ENCODE measurements around the gene CDH11.

Gene CDH11

DNA sequence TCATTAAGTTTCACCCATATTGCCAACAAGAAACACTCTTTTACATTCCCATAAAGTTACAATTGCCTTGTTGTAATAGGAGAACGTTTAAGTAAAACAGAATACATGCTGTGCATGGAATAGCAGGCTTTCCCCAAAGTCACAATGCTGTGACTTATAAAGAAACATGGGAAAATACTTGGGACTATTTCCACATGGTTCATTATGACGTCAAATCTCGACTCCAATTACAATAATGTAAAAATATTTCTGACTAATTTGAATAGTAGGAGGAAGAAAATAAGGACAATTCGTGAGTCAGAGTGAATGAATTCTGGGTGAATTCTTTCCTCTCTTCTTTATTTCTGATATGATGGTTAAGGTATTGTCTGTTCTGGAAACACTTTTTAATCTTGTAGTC lies 52.8 kb downstream of the CDH11 start:
- no peak for DNase-seq

GRCh38 chr16:65068151-65068740 lies 53.6 kb downstream of the CDH11 start:
- no peak for DNase-seq

GRCh38 chr16:65066651-65067050 lies 55.2 kb downstream of the CDH11 start:
- no peak for DNase-seq

DNA sequence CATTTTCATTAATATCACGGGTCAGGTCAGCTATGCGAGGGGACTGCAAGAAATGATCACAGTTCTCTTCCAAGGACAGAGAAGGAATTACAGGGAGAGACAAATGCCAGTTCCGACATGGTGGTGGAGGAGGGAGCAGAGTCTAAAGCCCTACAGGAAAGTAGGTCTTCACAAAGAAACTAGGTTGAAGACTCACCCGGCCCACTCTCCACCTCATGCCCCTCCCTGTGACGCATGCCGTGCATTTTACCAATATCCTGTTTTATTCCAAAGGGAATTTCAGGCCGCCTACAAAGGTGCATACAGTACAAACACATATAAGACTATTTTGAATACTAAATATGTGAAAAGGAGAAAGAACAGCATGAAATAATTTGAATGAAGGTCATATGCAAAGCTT lies 56.8 kb downstream of the CDH11 start:
- no peak for DNase-seq

- no peak for DNase-seq
These were observed 57.7 kb downstream of the CDH11 start for GRCh38 chr16:65064131-65064530.

DNA sequence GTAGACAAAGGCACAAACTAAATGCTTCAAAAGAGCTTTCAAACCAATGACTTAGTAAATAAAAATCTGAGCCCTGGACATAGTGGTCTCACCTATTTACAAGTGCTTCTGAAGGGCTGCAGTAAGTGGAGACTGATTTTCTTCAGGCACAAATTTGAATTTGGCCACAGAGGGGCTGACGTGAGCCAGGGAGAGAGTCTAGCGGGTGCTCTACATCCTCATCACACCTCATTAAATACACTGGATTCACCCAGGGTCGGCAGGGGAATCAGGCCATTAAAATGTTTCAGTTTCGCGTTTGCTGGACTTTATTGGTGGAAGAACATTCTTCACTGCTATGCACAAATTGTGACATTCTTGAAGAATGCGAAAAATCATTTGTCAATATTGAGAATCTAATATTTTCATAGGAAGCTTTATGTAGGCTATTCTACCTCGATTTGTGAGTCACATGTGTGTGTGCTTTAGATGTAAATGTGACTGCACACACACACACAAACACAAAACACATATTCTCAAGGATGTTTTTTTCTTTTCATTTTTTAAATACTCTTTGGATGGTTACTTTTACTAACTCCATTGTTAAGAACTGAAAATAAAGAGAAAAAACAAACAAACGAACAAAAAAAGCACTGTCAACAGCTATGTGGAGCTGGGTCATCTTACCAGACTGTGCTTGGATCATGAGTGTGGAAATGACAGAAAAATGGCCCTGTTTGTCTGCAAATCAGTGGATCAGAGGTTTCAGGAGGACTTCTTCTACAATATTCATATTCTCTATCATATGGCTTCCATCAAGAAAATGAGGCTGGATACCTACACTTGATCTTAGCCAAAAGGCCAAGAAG lies 58.9 kb downstream of the CDH11 start:
- DNase-seq = no peak

GRCh38 chr16:65061935-65062518 lies 59.8 kb downstream of the CDH11 start:
- DNase-seq = no peak

- no peak for DNase-seq
These were observed 60.6 kb downstream of the CDH11 start for GRCh38 chr16:65061263-65061662.

- DNase-seq = no peak
These were observed 62.4 kb downstream of the CDH11 start for GRCh38 chr16:65059406-65059980.

- no peak for DNase-seq
These were observed 64.7 kb downstream of the CDH11 start for GRCh38 chr16:65057184-65057583.

DNA sequence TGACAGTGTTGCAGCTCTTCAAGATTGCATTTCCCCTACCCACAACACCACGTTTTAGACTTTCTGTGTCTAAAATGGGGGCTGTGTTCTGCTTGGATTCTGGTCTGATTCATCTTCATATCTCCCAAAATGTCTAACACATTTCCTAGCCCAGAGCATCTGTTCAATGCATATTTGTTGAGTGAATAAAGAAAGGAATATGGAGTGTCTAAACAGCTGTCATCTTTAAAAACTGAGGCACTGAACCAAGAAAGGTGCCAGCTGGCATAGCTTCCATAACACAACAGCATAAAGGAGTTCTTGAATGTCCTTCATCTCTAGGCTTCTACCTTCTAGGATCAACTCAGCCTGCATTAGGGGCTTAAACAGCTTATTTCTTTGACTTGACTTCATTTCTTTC lies 67.4 kb downstream of the CDH11 start:
- no peak for DNase-seq

DNA sequence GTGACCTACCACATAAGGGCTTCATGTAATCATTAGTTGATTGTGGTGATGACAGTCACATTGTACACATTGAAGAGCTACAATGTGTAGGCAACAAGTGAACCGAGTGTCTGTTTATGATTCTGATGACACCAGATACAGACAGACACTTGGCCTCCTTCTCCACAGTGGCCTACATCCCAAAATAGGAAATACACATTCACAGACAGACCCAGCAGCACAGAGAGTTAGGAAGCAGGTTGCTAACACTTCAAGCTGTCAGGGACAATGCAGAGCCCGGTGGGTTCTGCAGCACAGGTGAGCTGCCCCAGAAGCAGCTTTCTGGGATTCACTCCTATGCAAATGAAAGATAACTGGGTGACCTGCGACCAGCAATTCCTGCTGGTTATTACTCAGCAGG lies 72.2 kb downstream of the CDH11 start:
- no peak for DNase-seq

DNA sequence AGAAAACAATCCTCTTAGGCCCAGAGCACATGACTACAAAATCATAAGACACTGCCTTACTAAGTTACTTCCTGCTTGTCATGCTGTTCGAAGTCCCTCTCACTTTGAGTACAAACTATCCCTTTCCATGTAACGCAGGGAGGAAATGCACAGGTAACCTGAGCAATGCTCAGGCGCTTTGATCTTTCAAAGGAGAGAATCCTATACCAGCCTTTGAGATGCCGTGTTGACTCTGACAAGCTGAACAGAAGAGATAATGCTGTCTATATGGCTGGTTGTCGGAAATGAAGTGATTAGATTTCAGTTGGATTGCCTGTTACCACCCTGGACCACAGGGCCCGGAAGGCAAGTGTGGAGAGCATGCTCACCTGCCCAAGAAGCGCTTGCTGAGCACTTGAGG lies 75.9 kb downstream of the CDH11 start:
- DNase-seq = no peak

GRCh38 chr16:65044873-65045272 lies 77.0 kb downstream of the CDH11 start:
- no peak for DNase-seq

GRCh38 chr16:65044026-65044425 lies 77.8 kb downstream of the CDH11 start:
- no peak for DNase-seq

- DNase-seq = no peak
These were observed 79.2 kb downstream of the CDH11 start for GRCh38 chr16:65042438-65043365.

DNA sequence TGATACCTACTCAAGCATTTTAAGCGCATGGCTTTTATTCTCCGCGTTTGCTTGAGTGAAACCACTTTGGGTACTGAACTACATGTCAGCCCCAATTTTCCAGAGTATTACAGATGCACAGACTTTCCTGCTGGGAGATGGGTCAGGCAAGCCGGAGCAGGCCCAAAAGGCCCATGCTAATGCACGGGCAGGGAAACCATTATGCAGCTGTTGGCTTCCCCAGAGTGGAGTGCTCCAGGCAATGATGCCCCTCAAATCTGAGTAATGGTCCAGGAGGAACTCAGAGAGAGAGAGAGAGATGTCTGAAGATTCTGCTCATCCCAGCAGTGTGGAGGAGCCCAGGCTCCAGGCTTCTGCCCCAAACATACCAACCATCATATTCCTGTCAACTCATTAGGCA lies 80.2 kb downstream of the CDH11 start:
- DNase-seq = no peak

DNA sequence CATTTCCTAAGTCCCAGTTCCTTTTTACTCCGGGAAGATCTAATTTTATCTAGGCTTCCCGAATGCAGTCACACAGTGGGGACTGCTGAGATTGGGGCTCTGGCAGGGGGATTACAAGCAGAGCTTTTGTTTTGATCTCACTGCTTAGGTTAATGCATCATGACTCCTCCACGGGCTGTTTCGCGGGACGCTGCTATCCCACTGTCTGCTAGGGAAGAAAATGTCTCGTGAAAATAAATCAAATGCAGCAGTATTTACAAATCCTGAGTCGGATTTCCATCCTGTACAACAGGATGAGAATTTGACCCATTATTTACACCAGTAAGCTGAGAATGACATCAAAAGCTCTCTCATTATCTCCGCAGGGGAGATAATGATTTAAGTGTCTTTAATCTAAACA lies 83.8 kb downstream of the CDH11 start:
- DNase-seq = no peak

GRCh38 chr16:65037556-65037955 lies 84.3 kb downstream of the CDH11 start:
- DNase-seq = no peak

GRCh38 chr16:65034915-65035314 lies 86.9 kb downstream of the CDH11 start:
- no peak for DNase-seq

GRCh38 chr16:65032387-65032786 lies 89.5 kb downstream of the CDH11 start:
- no peak for DNase-seq

DNA sequence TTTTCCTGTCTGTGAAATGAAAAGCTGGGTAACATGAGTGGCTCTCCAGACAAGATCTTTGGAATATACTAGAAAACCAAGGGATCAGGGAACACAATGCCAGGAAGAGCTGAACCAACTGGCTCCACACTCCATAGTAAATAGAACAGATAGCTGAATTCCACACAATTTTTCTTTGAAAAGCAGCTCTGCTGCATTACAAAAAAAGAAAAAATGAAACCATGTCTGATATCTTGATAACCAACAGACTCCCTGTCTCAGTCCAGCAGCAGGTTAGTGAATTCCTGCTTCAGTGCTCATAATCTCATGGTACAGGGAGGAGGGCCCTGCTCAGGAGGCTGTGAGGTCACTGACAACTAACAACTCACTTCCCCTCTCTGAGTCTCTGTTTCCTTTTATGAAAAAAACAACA lies 97.1 kb downstream of the CDH11 start:
- no peak for DNase-seq

DNA sequence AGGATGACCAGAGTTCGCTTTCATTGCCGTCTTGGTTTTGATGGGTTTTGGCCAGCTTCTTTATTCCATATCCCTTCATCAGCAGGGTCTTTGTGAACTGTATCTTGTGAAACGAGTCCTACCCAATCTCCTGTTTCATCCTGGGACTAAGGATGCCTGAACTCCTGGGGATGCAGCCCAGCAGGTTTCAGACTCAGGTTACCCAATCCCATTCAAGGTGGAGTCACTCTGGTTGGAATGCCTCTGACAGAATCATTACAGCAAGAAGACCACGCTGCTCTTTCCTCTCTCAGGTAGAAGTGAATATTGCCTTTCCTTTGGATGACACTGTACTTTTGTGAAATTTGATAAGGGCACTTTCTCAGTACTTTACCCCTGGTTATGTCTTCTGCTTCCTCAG lies 98.1 kb downstream of the CDH11 start:
- DNase-seq = no peak

Data from central memory CD4-positive, alpha-beta T cell (primary cell).